Activated CD4-positive, alpha-beta T cell treated with anti-CD3 and anti-CD28 coated beads for 36 hours (primary cell): ENCODE measurements around the gene JAG2. TPM values are rescaled to one million over a fixed set of nuclear protein-coding genes. Genes with fewer than 3 reads are reported as not detected.
A peak's percentile ranks its signal among the peaks of the same experiment; 100 is the strongest.

Experiments used
- ATAC-seq: fragments of 200-7000 bp; cut with Tn5 transposase; one replicate; pipeline ENCODE4 v1.10.0; 2021; ENCODE audit warnings: mild to moderate bottlenecking, moderate library complexity
- CTCF ChIA-PET: fragments of 350-600 bp; sonication (Branson Sonifier 250); formaldehyde crosslinking; loops from one replicate; lab custom pipeline; 2021; ENCODE audit warnings: antibody characterized with exemption; lab: Charles Lee
- POLR2A ChIA-PET: fragments of 350-600 bp; sonication (Branson Sonifier 250); formaldehyde crosslinking; loops from one replicate; lab custom pipeline; 2021; ENCODE audit warnings: antibody characterized with exemption, inconsistent platforms; lab: Charles Lee
- DNase-seq: peaks from one replicate; pipeline ENCODE4 v3.0.0-alpha.2; 2020
- H3K27ac Mint-ChIP-seq: one replicate; pipeline ENCODE4 v1.8.0; 2021; ENCODE audit warnings: mixed read lengths
- H3K27me3 Mint-ChIP-seq: one replicate; pipeline ENCODE4 v1.8.0; 2021; ENCODE audit warnings: mixed read lengths
- H3K36me3 Mint-ChIP-seq: one replicate; pipeline ENCODE4 v1.8.0; 2021; ENCODE audit warnings: low read depth, mixed read lengths
- H3K4me1 Mint-ChIP-seq: one replicate; pipeline ENCODE4 v1.8.0; 2021; ENCODE audit warnings: mixed read lengths
- H3K4me3 Mint-ChIP-seq: one replicate; pipeline ENCODE4 v1.8.0; 2021; ENCODE audit warnings: mild to moderate bottlenecking, moderate library complexity, mixed read lengths
- H3K9me3 Mint-ChIP-seq: one replicate; pipeline ENCODE4 v1.8.0; 2021; ENCODE audit warnings: low read depth, mixed read lengths
- intact Hi-C, 2 experiments: fragments of 100-400 bp; cut with DNase I in 1 of 2; cut with micrococcal nuclease in 1 of 2; formaldehyde crosslinking; loops; one replicate each; pipeline versions ENCODE4 v1.14.2 to v1.15.1; 2022 to 2024; cut with DNase I, micrococcal nuclease
- total RNA-seq, 2 experiments: library from RNA; stranded (reverse); gene quantifications; one replicate each; pipeline ENCODE4 v1.2.3, GENCODE V29; 2021

Gene JAG2
- total RNA-seq, 2 experiments from 2014 or later: 3.2 to 3.6 TPM

GRCh38 chr14:105102361-105102870 lies 66.2 kb downstream of the JAG2 start:
- intact Hi-C loops: no loop called here
- Mint-ChIP-seq H3K36me3 (no peaks in the 10 kb centered on the region), H3K27me3 (peaks cover 17% of the 10 kb centered on the region), H3K4me1 (peaks cover 2% of the 10 kb centered on the region), H3K4me3 (no peak overlapping the region), H3K27ac (no peak overlapping the region), H3K9me3 (peaks cover 4% of the 10 kb centered on the region)
- ATAC-seq (no peak), DNase-seq (no peak)
- ChIA-PET POLR2A (no interaction called here), CTCF (interaction anchor here (1.2 kb wide), 1 partner anchor 12 kb away, joined by 3 read pairs; no protein-coding TSS in a partner anchor)

- no peak for DNase-seq
- ChIA-PET POLR2A (no interaction called here), CTCF (interaction anchor here (0.9 kb wide), 1 partner anchor 27 kb away, joined by 3 read pairs; no protein-coding TSS in a partner anchor)
- intact Hi-C loops: no loop called here
- no peaks in the 10 kb centered on the region for H3K36me3 Mint-ChIP-seq
- H3K27me3 Mint-ChIP-seq: peaks cover 14% of the 10 kb centered on the region
- peaks cover 2% of the 10 kb centered on the region for H3K4me1 Mint-ChIP-seq
- no peak for ATAC-seq
- H3K4me3 Mint-ChIP-seq: no peak overlapping the region
- H3K9me3 Mint-ChIP-seq: peaks cover 4% of the 10 kb centered on the region
- H3K27ac Mint-ChIP-seq: no peak overlapping the region
These were observed 67.7 kb downstream of the JAG2 start for GRCh38 chr14:105100910-105101309.

- peak; percentile 23 for DNase-seq
These were observed 68.8 kb downstream of the JAG2 start for GRCh38 chr14:105099778-105100177.

GRCh38 chr14:105098316-105098715 lies 70.3 kb downstream of the JAG2 start:
- peaks cover 3% of the 10 kb centered on the region for H3K27me3 Mint-ChIP-seq
- intact Hi-C loops: no loop called here

More at GRCh38 chr14:105099778-105100177, 68.8 kb downstream of the JAG2 start:
- ATAC-seq: peak; percentile 81
- no peak overlapping the region for H3K4me3 Mint-ChIP-seq
- H3K27me3 Mint-ChIP-seq: peaks cover 9% of the 10 kb centered on the region
- peaks cover 2% of the 10 kb centered on the region for H3K4me1 Mint-ChIP-seq
- ChIA-PET CTCF (interaction anchor here (1.1 kb wide), 1 partner anchor 70 kb away, joined by 3 read pairs; no protein-coding TSS in a partner anchor), POLR2A (no interaction called here)
- no peaks in the 10 kb centered on the region for H3K36me3 Mint-ChIP-seq
- peaks cover 4% of the 10 kb centered on the region for H3K9me3 Mint-ChIP-seq
- intact Hi-C loops: no loop called here
- H3K27ac Mint-ChIP-seq: no peak overlapping the region

GRCh38 chr14:105097794-105098127 lies 70.8 kb downstream of the JAG2 start:
- H3K4me1 Mint-ChIP-seq: peaks cover 8% of the 10 kb centered on the region
- ATAC-seq (no peak), DNase-seq (no peak)
- no peak overlapping the region for H3K27ac Mint-ChIP-seq
- intact Hi-C loops: no loop called here
- ChIA-PET POLR2A (no interaction called here), CTCF (no interaction called here)
- no peaks in the 10 kb centered on the region for H3K36me3 Mint-ChIP-seq
- H3K27me3 Mint-ChIP-seq: peaks cover 3% of the 10 kb centered on the region
- peaks cover 3% of the 10 kb centered on the region for H3K9me3 Mint-ChIP-seq
- no peak overlapping the region for H3K4me3 Mint-ChIP-seq

More at GRCh38 chr14:105098316-105098715, 70.3 kb downstream of the JAG2 start:
- ATAC-seq (no peak), DNase-seq (no peak)
- no peak overlapping the region for H3K27ac Mint-ChIP-seq
- peaks cover 8% of the 10 kb centered on the region for H3K4me1 Mint-ChIP-seq
- H3K36me3 Mint-ChIP-seq: no peaks in the 10 kb centered on the region
- ChIA-PET CTCF (no interaction called here), POLR2A (no interaction called here)
- H3K9me3 Mint-ChIP-seq: peaks cover 3% of the 10 kb centered on the region
- H3K4me3 Mint-ChIP-seq: no peak overlapping the region

- no peak overlapping the region for H3K27ac Mint-ChIP-seq
- peaks cover 3% of the 10 kb centered on the region for H3K9me3 Mint-ChIP-seq
- CTCF ChIA-PET: interaction anchor here (0.6 to 1.2 kb wide), 2 partner anchors 35 to 421 kb away, joined by 3 to 4 read pairs; no protein-coding TSS in a partner anchor
These were observed 72.2 kb downstream of the JAG2 start for GRCh38 chr14:105096206-105096875.

GRCh38 chr14:105095236-105095805 lies 73.3 kb downstream of the JAG2 start:
- no peak overlapping the region for H3K27ac Mint-ChIP-seq
- POLR2A ChIA-PET: no interaction called here
- no peaks in the 10 kb centered on the region for H3K36me3 Mint-ChIP-seq
- no peak overlapping the region for H3K4me3 Mint-ChIP-seq
- H3K27me3 Mint-ChIP-seq: no peaks in the 10 kb centered on the region
- intact Hi-C loops: no loop called here
- ATAC-seq (no peak), DNase-seq (no peak)
- H3K4me1 Mint-ChIP-seq: peaks cover 8% of the 10 kb centered on the region
- peaks cover 3% of the 10 kb centered on the region for H3K9me3 Mint-ChIP-seq
- CTCF ChIA-PET: interaction anchor here (0.5 to 1.2 kb wide), 5 partner anchors 9 to 1323 kb away, joined by 3 to 4 read pairs (median 3); no protein-coding TSS in a partner anchor

More at GRCh38 chr14:105096206-105096875, 72.2 kb downstream of the JAG2 start:
- H3K4me3 Mint-ChIP-seq: no peak overlapping the region
- ATAC-seq (no peak), DNase-seq (no peak)
- H3K4me1 Mint-ChIP-seq: peaks cover 8% of the 10 kb centered on the region
- intact Hi-C loops: no loop called here
- POLR2A ChIA-PET: interaction anchor here (0.5 kb wide), 1 partner anchor 89 kb away, joined by 4 read pairs; no protein-coding TSS in a partner anchor
- no peaks in the 10 kb centered on the region for H3K27me3 Mint-ChIP-seq
- H3K36me3 Mint-ChIP-seq: no peaks in the 10 kb centered on the region

- Mint-ChIP-seq H3K4me1 (peaks cover 5% of the 10 kb centered on the region), H3K9me3 (no peaks in the 10 kb centered on the region), H3K27ac (peak overlapping the region; percentile 60), H3K27me3 (no peaks in the 10 kb centered on the region), H3K36me3 (no peaks in the 10 kb centered on the region), H3K4me3 (peak overlapping the region; percentile 65)
- POLR2A ChIA-PET: no interaction called here
- CTCF ChIA-PET: interaction anchor here (0.5 to 1.1 kb wide), 3 partner anchors 21 to 187 kb away, joined by 3 to 4 read pairs (median 3); no protein-coding TSS in a partner anchor
- intact Hi-C loops: loop anchor here (5.0 kb wide), 6 partner anchors 73 to 398 kb away; partner anchors contain the start of genes JAG2 (in 1 of the 2), MTA1 (in 1 of the 2) and TEDC1 (in 1 of the 2)
- ATAC-seq (no peak), DNase-seq (no peak)
These were observed 74.2 kb downstream of the JAG2 start for GRCh38 chr14:105094193-105094907.

- peak; percentile 71 for ATAC-seq
- Mint-ChIP-seq H3K4me1 (peaks cover 5% of the 10 kb centered on the region), H3K27ac (peak overlapping the region; percentile 31), H3K4me3 (peak overlapping the region; percentile 65), H3K27me3 (no peaks in the 10 kb centered on the region), H3K36me3 (no peaks in the 10 kb centered on the region), H3K9me3 (no peaks in the 10 kb centered on the region)
- ChIA-PET POLR2A (no interaction called here), CTCF (interaction anchor here (0.5 to 1.0 kb wide), 3 partner anchors 74 to 188 kb away, joined by 3 read pairs; no protein-coding TSS in a partner anchor)
- peak; percentile 88 for DNase-seq
- intact Hi-C loops: loop anchor here (1.0 to 5.0 kb wide), 9 partner anchors 73 to 399 kb away; partner anchors contain the start of genes JAG2 (in 2 of the 2), CDCA4 (in 1 of the 2), MTA1 (in 1 of the 2) and NUDT14 (in 1 of the 2)
These were observed 75.0 kb downstream of the JAG2 start for GRCh38 chr14:105093431-105094192.

GRCh38 chr14:105093038-105093430 lies 75.5 kb downstream of the JAG2 start:
- intact Hi-C loops: loop anchor here (1.0 to 5.0 kb wide), 9 partner anchors 72 to 399 kb away; partner anchors contain the start of genes JAG2 (in 2 of the 2), CDCA4 (in 1 of the 2), MTA1 (in 1 of the 2) and NUDT14 (in 1 of the 2)
- CTCF ChIA-PET: interaction anchor here (0.6 kb wide), 1 partner anchor 73 kb away, joined by 3 read pairs; no protein-coding TSS in a partner anchor
- H3K4me3 Mint-ChIP-seq: peak overlapping the region; percentile 70

More at GRCh38 chr14:105093038-105093430, 75.5 kb downstream of the JAG2 start:
- POLR2A ChIA-PET: no interaction called here
- Mint-ChIP-seq H3K27ac (peak overlapping the region; percentile 74), H3K9me3 (no peaks in the 10 kb centered on the region), H3K27me3 (no peaks in the 10 kb centered on the region), H3K36me3 (no peaks in the 10 kb centered on the region), H3K4me1 (peaks cover 7% of the 10 kb centered on the region)
- ATAC-seq (peak; percentile 37), DNase-seq (peak; percentile 73)
